ENCODE measurements around the gene SHISA7. TPM values are rescaled to one million over a fixed set of nuclear protein-coding genes. Genes with fewer than 3 reads are reported as not detected.
A peak's percentile ranks its signal among the peaks of the same experiment; 100 is the strongest.
"Not testable (repeated sequence)": the region's sequence is repeated elsewhere in the genome, so short reads cannot be mapped to it uniquely, and the experiment has no call there.

The SHISA7 gene
- total RNA-seq, 1 experiment from 2014 or later: not detected

GRCh38 chr19:55432241-55432959, 10.7 kb downstream of the SHISA7 start:
- in situ Hi-C loops (cut with HindIII; ENCODE audit: low sequenced_read_pairs): no loop called here
- no peak for DNase-seq (ENCODE audit: low spot score)

- DNase-seq (ENCODE audit: low spot score): no peak
- in situ Hi-C loops (cut with HindIII; ENCODE audit: low sequenced_read_pairs): no loop called here
Observed at GRCh38 chr19:55431183-55431582, 11.9 kb downstream of the SHISA7 start.

GRCh38 chr19:55426042-55426441, 17.1 kb downstream of the SHISA7 start:
- in situ Hi-C loops (cut with HindIII; ENCODE audit: low sequenced_read_pairs): no loop called here
- DNase-seq (ENCODE audit: low spot score): no peak

- DNase-seq (ENCODE audit: low spot score): no peak
- in situ Hi-C loops (cut with HindIII; ENCODE audit: low sequenced_read_pairs): no loop called here
Observed at GRCh38 chr19:55424518-55424917, 18.6 kb downstream of the SHISA7 start.

GRCh38 chr19:55423225-55424005, 19.7 kb downstream of the SHISA7 start:
- in situ Hi-C loops (cut with HindIII; ENCODE audit: low sequenced_read_pairs): no loop called here
- DNase-seq (ENCODE audit: low spot score): no peak

GRCh38 chr19:55421281-55421680, 21.8 kb downstream of the SHISA7 start:
- DNase-seq (ENCODE audit: low spot score); in situ Hi-C loops (cut with HindIII; ENCODE audit: low sequenced_read_pairs): not testable (repeated sequence)

- DNase-seq (ENCODE audit: low spot score): no peak
- in situ Hi-C loops (cut with HindIII; ENCODE audit: low sequenced_read_pairs): loop anchor here (10.0 kb wide), 2 partner anchors 125 to 165 kb away; partner anchors contain the start of gene PPP6R1
Observed at GRCh38 chr19:55419624-55420236, 23.4 kb downstream of the SHISA7 start.

- in situ Hi-C loops (cut with HindIII; ENCODE audit: low sequenced_read_pairs): loop anchor here (10.0 kb wide), 2 partner anchors 124 to 164 kb away; partner anchors contain the start of gene PPP6R1
- DNase-seq (ENCODE audit: low spot score): no peak
Observed at GRCh38 chr19:55419103-55419502, 24.0 kb downstream of the SHISA7 start.

GRCh38 chr19:55418185-55418584, 24.9 kb downstream of the SHISA7 start:
- in situ Hi-C loops (cut with HindIII; ENCODE audit: low sequenced_read_pairs): loop anchor here (10.0 kb wide), 2 partner anchors 123 to 163 kb away; partner anchors contain the start of gene PPP6R1

GRCh38 chr19:55410168-55410567, 32.9 kb downstream of the SHISA7 start:
- no peak for DNase-seq (ENCODE audit: low spot score)
- in situ Hi-C loops (cut with HindIII; ENCODE audit: low sequenced_read_pairs): loop anchor here (10.0 kb wide), 2 partner anchors 115 to 155 kb away; partner anchors contain the start of gene PPP6R1

More at GRCh38 chr19:55418185-55418584, 24.9 kb downstream of the SHISA7 start:
- DNase-seq (ENCODE audit: low spot score): peak; percentile 70

- DNase-seq (ENCODE audit: low spot score); in situ Hi-C loops (cut with HindIII; ENCODE audit: low sequenced_read_pairs): not testable (repeated sequence)
Observed at GRCh38 chr19:55409179-55409578, 33.9 kb downstream of the SHISA7 start.

GRCh38 chr19:55408533-55408872, 34.6 kb downstream of the SHISA7 start:
- DNase-seq (ENCODE audit: low spot score): no peak
- in situ Hi-C loops (cut with HindIII; ENCODE audit: low sequenced_read_pairs): no loop called here

- DNase-seq (ENCODE audit: low spot score): peak; percentile 100
- in situ Hi-C loops (cut with HindIII; ENCODE audit: low sequenced_read_pairs): no loop called here
Observed at GRCh38 chr19:55407800-55408532, 35.1 kb downstream of the SHISA7 start.

- in situ Hi-C loops (cut with HindIII; ENCODE audit: low sequenced_read_pairs); DNase-seq (ENCODE audit: low spot score): not testable (repeated sequence)
Observed at GRCh38 chr19:55407550-55407799, 35.6 kb downstream of the SHISA7 start, which contains the start of gene UBE2S. Gene UBE2S (minus strand): TSS chr19:55407788. CDS start chr19:55407589, 199 bp downstream.

- DNase-seq (ENCODE audit: low spot score): no peak
- in situ Hi-C loops (cut with HindIII; ENCODE audit: low sequenced_read_pairs): no loop called here
Observed at GRCh38 chr19:55406826-55407549, 36.1 kb downstream of the SHISA7 start.

- in situ Hi-C loops (cut with HindIII; ENCODE audit: low sequenced_read_pairs): no loop called here
- DNase-seq (ENCODE audit: low spot score): no peak
Observed at GRCh38 chr19:55406091-55406825, 36.8 kb downstream of the SHISA7 start.

GRCh38 chr19:55405638-55406037, 37.5 kb downstream of the SHISA7 start:
- in situ Hi-C loops (cut with HindIII; ENCODE audit: low sequenced_read_pairs): no loop called here
- no peak for DNase-seq (ENCODE audit: low spot score)

GRCh38 chr19:55402509-55402908, 40.6 kb downstream of the SHISA7 start:
- DNase-seq (ENCODE audit: low spot score): no peak
- in situ Hi-C loops (cut with HindIII; ENCODE audit: low sequenced_read_pairs): no loop called here

All from G401 (cell line).